Osteocyte (in vitro differentiated cells): Measurements from ENCODE around the gene BCL2. TPM values are rescaled to one million over a fixed set of nuclear protein-coding genes. Genes with fewer than 3 reads are reported as not detected.

Experiments
- DNase-seq: peaks from one replicate; pipeline ENCODE4 v3.0.0; 2021; ENCODE audit warnings: mixed read lengths; ENCODE audit not compliant: unreplicated experiment; ENCODE audit errors: extremely low spot score
- H3K27ac Mint-ChIP-seq: one replicate; pipeline ENCODE4 v1.8.0; 2021; ENCODE audit warnings: mild to moderate bottlenecking, mixed read lengths; ENCODE audit not compliant: unreplicated experiment
- H3K27me3 Mint-ChIP-seq: one replicate; pipeline ENCODE4 v1.8.0; 2021; ENCODE audit warnings: mixed read lengths; ENCODE audit not compliant: unreplicated experiment
- H3K36me3 Mint-ChIP-seq: one replicate; pipeline ENCODE4 v1.8.0; 2021; ENCODE audit warnings: mixed read lengths; ENCODE audit not compliant: unreplicated experiment
- H3K4me1 Mint-ChIP-seq: one replicate; pipeline ENCODE4 v1.8.0; 2021; ENCODE audit warnings: mixed read lengths; ENCODE audit not compliant: unreplicated experiment
- H3K4me3 Mint-ChIP-seq: one replicate; pipeline ENCODE4 v1.8.0; 2021; ENCODE audit warnings: mild to moderate bottlenecking, moderate library complexity, mixed read lengths; ENCODE audit not compliant: unreplicated experiment
- H3K9me3 Mint-ChIP-seq: one replicate; pipeline ENCODE4 v1.8.0; 2021; ENCODE audit warnings: mixed read lengths; ENCODE audit not compliant: unreplicated experiment
- CTCF ChIP-seq: fragments of 200-600 bp; sonication (generic); IDR thresholded peaks from 2 replicates; pipeline ENCODE4 v1.5.0; 2021; ENCODE audit warnings: antibody characterized with exemption, mild to moderate bottlenecking, moderate library complexity
- total RNA-seq: library from RNA; stranded (reverse); gene quantifications from 2 replicates; pipeline ENCODE4 v1.2.1, GENCODE V29; 2021

BCL2 gene
- total RNA-seq, 1 donor from 2014 or later, result 3.2 TPM

GRCh38 chr18:63264871-63265270 lies 54.7 kb downstream of the BCL2 start:
- no peaks in the 10 kb centered on the region for H3K4me1 Mint-ChIP-seq
- H3K27me3 Mint-ChIP-seq, result no peaks in the 10 kb centered on the region
- H3K36me3 Mint-ChIP-seq, result no peaks in the 10 kb centered on the region
- H3K9me3 Mint-ChIP-seq, result no peaks in the 10 kb centered on the region
- no peak for TF ChIP-seq CTCF
- H3K27ac Mint-ChIP-seq, result no peak overlapping the region
- DNase-seq, result no peak
- no peak overlapping the region for H3K4me3 Mint-ChIP-seq

DNA sequence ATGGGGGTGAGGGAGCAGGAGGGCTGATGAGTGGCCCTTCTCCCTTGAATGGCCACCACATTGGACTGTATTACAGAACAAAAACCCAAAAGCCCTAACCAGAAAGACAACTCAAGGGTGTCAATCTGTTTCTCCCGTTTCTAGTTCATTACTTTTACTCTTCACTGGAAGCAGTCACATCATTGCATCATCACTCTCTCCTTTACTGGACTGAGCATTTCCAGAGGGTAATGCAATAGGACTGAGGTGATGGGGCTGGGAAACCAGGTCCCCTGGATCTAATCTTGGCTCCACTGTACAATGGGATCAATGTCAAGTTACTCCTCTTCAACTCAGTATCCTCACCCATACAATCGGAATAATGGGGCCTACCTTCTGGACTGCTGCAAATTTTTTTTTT lies 56.1 kb downstream of the BCL2 start:
- no peak for TF ChIP-seq CTCF
- no peaks in the 10 kb centered on the region for H3K4me1 Mint-ChIP-seq
- no peaks in the 10 kb centered on the region for H3K27me3 Mint-ChIP-seq
- DNase-seq, result no peak
- H3K36me3 Mint-ChIP-seq, result no peaks in the 10 kb centered on the region
- no peak overlapping the region for H3K4me3 Mint-ChIP-seq
- H3K9me3 Mint-ChIP-seq, result no peaks in the 10 kb centered on the region
- H3K27ac Mint-ChIP-seq, result no peak overlapping the region

DNA sequence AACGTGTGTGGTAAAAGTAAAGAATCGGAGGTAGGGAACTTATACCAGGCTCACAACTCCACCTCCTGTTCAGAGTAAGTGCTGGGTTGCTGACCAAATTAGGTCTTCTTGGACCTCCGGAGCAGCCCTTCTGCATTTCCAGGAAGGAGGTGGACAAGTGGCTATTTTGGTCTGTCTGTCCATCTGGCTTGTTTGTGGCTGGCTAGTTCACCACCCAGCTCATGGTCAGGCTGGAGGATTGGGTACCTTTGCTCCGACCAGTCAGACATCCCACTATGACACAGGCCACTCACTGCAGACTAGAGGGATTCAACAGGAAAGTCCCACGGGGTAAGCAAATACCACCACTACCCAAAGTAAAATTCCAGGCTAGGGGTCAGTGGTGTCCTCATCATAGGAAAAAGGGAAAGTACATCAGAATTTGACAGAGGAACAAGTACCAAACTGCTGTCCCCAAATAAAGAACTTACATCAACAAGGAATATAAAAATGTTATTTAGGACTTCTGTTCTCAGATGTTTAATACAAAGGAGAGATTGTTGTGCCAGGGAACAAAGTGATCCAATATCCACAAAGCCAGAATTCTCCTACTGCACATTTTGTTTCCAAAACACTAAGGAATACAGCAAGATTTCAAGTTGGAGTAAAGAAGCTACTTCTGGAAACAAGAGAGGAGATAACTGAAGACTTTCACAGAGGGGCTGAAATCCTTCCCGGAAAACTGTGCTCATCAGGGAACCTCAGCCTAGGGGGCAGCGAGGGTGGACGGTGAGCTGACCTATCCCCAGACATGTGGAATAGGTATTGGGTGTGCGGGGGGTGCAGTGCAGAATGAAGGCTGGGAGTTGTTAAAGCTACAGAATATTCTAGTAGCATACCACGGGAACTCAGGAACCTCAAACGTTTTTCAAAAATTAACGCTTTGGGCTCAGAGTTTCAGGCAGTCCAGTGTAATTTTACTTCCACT lies 56.9 kb downstream of the BCL2 start:
- Mint-ChIP-seq H3K27me3 (no peaks in the 10 kb centered on the region), H3K4me1 (no peaks in the 10 kb centered on the region), H3K36me3 (no peaks in the 10 kb centered on the region), H3K27ac (no peak overlapping the region), H3K4me3 (no peak overlapping the region), H3K9me3 (no peaks in the 10 kb centered on the region)
- DNase-seq, result no peak
- TF ChIP-seq CTCF, result no peak

- H3K9me3 Mint-ChIP-seq, result no peaks in the 10 kb centered on the region
- DNase-seq, result no peak
- TF ChIP-seq CTCF, result no peak
- no peak overlapping the region for H3K27ac Mint-ChIP-seq
- no peaks in the 10 kb centered on the region for H3K36me3 Mint-ChIP-seq
- H3K4me1 Mint-ChIP-seq, result no peaks in the 10 kb centered on the region
- H3K4me3 Mint-ChIP-seq, result no peak overlapping the region
- no peaks in the 10 kb centered on the region for H3K27me3 Mint-ChIP-seq
Observed at GRCh38 chr18:63261029-63261428, 58.5 kb downstream of the BCL2 start.

DNA sequence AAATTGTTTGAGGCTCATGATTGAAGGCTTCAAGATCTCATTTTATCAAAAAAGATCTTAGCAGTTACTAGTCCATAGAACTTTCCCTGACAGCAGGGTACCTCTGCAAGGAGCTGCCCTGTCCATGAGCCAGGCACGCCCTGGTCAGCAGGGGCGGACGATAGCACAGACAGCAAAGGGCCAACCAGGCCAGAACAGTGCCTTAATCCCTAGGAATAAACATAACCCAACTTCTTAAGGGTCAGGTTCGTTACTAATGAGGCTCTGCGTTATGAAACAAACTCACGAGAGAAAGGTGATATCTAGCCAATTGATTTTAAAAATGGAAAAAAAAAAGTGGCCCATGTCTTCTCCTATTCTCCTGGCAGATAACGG lies 59.2 kb downstream of the BCL2 start:
- no peaks in the 10 kb centered on the region for H3K9me3 Mint-ChIP-seq
- H3K36me3 Mint-ChIP-seq, result no peaks in the 10 kb centered on the region
- H3K4me1 Mint-ChIP-seq, result no peaks in the 10 kb centered on the region
- H3K27me3 Mint-ChIP-seq, result no peaks in the 10 kb centered on the region
- TF ChIP-seq CTCF, result no peak
- DNase-seq, result no peak
- H3K4me3 Mint-ChIP-seq, result no peak overlapping the region
- no peak overlapping the region for H3K27ac Mint-ChIP-seq
